ES-I3 (cell line): Measurements from ENCODE around the gene TPRN.

Experiments used
- H3K36me3 ChIP-seq: 2 replicates; pipeline ENCODE4 v1.6.1; 2013; ENCODE audit warnings: mild to moderate bottlenecking, low read length, control low read depth, moderate library complexity; ENCODE audit not compliant: insufficient read depth
- H3K4me1 ChIP-seq: 2 replicates; pipeline ENCODE4 v1.6.1; 2013; ENCODE audit warnings: mild to moderate bottlenecking, control low read depth, low read length; ENCODE audit not compliant: insufficient read depth
- H3K9ac ChIP-seq: 2 replicates; pipeline ENCODE4 v1.6.1; 2013; ENCODE audit warnings: low read depth, mild to moderate bottlenecking, low read length, moderate library complexity
- H3K9me3 ChIP-seq: 2 replicates; pipeline ENCODE4 v1.6.1; 2013; ENCODE audit warnings: mild to moderate bottlenecking, low read length, moderate library complexity; ENCODE audit not compliant: control insufficient read depth, insufficient read depth

The TPRN gene

DNA sequence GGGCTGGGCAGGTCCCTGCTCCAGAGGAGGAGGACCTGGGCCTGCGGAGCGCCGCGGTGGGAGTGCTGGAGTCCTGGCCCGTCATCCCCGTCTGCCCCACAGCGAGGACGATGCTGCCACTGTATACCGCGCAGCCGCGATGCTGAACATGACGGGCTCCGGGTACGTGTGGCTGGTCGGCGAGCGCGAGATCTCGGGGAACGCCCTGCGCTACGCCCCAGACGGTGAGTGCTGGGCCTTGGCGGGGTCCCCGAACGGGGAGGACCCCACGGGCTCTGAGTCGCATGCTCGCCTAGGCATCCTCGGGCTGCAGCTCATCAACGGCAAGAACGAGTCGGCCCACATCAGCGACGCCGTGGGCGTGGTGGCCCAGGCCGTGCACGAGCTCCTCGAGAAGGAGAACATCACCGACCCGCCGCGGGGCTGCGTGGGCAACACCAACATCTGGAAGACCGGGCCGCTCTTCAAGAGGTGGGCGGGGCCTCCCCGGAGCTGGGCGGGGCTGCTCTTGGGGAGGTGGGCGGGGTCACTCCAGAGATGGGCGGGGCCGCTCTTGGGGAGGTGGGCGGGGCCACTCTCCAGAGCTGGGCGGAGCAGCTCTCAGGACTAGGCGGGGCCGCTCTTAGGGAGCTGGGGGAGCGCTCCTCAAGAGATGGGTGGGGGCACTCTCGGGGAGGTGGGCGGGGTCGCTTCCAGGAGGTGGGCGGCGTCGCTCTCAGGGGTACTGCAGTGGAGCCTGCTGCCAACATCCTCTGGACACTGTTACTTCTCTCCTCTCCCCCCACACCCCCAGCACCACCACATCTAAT is 43.8 kb downstream of the TPRN start:
- H3K36me3 ChIP-seq, result no peaks in the 10 kb centered on the region

DNA sequence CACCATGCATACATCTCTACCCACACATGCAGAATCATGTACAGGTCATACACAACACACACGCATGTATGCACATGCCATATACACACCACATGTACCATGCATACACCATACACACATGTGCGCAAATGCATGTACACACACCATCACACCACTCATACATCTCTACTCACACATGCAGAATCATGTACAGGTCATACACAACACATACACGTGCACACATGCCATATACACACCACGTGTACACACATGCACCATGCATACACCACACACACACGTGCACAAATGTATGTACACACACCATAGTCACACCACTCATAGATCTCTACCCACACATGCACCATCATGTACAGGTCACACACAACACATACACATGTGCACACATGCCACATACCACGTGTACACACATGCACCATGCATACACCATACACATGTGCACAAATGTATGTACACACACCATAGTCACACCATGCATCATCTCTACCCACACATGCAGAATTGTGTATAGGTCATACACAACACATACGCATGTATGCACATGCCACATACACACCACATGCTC is 47.6 kb downstream of the TPRN start:
- Histone ChIP-seq H3K9me3 (no peaks in the 10 kb centered on the region), H3K9ac (no peak overlapping the region), H3K4me1 (peaks cover 5% of the 10 kb centered on the region; the same call in 1 of the 2 replicates), H3K36me3 (no peaks in the 10 kb centered on the region)

More for the DNA sequence above, 43.8 kb downstream of the TPRN start:
- Histone ChIP-seq H3K9me3 (no peaks in the 10 kb centered on the region), H3K9ac (peak overlapping the region; percentile 3; the same call in 1 of the 2 replicates), H3K4me1 (no peaks in the 10 kb centered on the region)

DNA sequence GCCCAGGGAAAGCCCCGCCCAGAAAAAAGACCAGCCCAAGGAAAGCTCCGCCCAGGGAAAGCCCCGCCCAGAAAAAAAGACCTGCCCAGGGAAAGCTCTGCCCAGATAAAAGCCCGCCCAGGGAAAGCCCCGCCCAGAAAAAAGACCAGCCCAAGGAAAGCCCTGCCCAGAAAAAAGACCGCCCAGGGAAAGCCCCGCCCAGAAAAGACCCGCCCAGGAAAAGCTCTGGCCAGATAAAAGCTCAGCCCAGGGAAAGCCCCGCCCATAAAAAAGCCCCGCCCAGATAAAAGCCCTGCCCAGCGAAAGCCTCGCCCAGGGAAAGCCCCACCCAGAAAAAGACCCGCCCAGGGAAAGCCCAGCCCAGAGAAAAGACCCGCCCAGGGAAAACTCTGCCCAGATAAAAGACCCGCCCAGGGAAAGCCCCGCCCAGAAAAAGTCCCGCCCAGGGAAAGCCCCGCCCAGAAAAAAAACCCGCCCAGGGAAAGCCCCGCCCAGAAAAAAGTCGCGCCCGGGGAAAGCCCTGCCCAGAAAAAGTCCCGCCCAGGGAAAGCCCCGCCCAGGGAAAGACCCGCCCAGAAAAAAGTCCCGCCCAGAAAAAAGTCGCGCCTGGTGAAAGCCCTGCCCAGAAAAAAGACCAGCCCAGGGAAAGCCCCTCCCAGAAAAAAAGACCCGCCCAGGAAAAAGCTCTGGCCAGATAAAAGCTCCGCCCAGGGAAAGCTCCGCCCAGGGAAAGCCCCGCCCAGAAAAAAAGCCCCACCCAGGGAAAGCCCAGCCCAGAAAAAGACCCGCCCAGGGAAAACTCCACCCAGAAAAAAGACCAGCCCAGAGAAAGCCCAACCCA is 49.7 kb downstream of the TPRN start:
- Histone ChIP-seq H3K36me3 (no peaks in the 10 kb centered on the region), H3K4me1 (peaks cover 5% of the 10 kb centered on the region; the same call in 1 of the 2 replicates), H3K9ac (no peak overlapping the region), H3K9me3 (no peaks in the 10 kb centered on the region)

DNA sequence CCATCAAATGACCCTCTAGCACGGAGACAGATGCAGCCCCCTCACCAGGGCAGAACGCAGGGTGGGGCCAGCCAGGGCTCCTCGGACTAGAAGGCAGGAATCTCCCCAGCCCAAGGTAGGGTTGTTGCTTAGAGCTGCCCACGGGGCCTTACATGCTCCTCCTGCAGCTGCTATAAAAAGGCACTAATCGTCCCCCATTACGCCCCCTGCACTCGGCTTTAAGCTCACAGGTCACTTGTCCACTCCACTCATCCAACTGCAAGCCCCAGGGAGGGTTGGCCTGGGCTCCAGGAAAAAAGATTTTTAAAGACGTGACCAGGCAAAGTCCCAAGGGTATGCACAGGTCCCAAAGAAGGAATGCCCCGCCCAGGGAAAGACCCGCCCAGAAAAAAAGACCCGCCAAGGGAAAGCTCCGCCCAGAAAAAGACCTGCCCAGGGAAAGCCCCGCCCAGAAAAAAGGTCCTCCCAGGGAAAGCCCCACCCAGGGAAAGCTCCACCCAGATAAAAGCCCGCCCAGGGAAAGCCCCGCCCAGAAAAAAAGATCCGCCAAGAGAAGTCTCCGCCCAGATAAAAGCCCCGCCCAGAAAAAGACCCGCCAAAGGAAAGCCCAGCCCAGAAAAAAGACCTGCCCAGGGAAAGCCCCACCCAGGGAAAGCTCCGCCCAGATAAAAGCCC is 50.5 kb downstream of the TPRN start:
- no peaks in the 10 kb centered on the region for H3K9me3 ChIP-seq
- no peaks in the 10 kb centered on the region for H3K36me3 ChIP-seq
- peak overlapping the region; percentile 38; the same call in 1 of the 2 replicates for H3K9ac ChIP-seq
- peaks cover 5% of the 10 kb centered on the region; the same call in 1 of the 2 replicates for H3K4me1 ChIP-seq

DNA sequence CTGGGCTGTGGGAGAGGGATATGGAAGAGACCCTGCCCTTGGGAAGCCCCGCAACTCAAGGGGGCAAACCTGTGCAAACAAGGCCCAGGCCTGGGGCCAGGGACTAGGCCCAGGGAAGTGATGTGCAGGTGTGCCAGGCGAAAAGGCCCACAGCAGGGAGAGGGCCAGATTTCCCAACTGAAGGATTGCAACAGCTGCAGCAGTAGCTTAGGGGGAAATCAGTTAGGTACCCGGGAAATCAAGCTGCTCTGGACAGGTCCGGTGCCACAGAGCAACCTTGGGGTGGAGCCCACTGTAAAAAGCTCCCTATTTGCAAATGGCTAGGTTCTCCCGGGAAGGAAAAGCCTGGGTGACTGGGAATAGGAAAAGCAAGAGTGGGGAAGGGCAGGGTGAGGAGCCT is 51.2 kb downstream of the TPRN start:
- H3K9ac ChIP-seq, result no peak overlapping the region

DNA sequence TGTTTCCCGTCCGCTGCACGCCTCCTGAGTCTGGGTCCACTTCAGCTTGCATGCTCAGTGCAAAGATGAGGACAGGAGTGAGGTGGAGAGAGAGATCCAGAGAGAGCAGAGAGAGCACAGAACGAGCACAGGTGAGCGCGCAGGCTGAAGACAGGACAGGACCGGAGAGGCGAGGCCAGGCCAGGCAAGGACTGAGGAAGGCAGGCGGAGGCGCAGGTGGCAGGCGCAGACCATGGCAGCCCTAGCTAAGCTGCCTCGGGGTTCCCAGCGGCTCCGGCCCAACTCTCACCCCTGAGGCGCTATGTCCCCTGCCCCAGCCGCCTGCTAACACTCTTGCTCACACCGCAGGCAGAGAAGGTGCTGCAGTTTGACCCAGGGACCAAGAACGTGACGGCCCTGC is 51.9 kb downstream of the TPRN start:
- H3K9me3 ChIP-seq, result no peaks in the 10 kb centered on the region
- H3K36me3 ChIP-seq, result no peaks in the 10 kb centered on the region
- no peak overlapping the region for H3K9ac ChIP-seq
- peaks cover 5% of the 10 kb centered on the region; the same call in 1 of the 2 replicates for H3K4me1 ChIP-seq

More for the DNA sequence above, 51.2 kb downstream of the TPRN start:
- no peaks in the 10 kb centered on the region for H3K9me3 ChIP-seq
- H3K4me1 ChIP-seq, result peaks cover 5% of the 10 kb centered on the region; the same call in 1 of the 2 replicates
- no peaks in the 10 kb centered on the region for H3K36me3 ChIP-seq

DNA sequence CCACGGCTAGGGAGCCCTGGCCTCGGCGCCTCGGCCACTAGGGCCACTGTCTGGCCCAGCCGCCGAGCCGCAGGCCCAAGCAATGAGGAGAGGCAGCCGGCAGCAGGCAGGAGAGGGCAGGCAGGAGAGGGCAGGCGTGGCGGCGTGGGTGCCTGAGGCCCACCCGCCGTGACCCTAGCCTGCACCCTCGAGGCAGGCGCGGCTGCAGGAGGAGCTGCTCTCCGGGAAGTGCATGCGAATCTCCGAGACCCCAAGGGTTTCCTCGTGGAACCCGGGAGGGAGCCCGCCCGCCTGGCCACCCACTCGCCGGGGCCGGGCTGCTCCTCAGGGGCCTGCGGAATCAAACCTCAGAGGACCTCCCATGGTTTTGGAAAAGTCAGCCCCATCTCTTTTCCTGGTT is 52.3 kb downstream of the TPRN start:
- peaks cover 5% of the 10 kb centered on the region; the same call in 1 of the 2 replicates for H3K4me1 ChIP-seq

DNA sequence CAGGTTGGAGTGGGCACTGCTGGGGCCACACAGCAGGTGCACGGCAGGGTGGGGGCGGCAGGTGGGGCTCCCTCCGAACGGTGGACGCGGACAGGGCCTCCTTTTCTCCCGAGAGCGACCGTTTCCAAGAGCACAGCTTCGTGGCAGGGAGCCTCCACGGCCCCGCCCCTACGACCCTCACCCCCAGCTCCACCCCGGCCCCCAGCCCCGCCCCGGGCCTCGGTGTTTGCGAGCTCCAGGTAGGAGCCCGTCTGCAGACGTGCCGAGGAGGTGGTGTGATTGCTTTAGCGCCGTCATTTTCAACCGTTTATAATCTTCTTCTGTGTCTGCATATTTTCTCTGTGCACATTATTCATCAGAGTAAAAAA is 52.8 kb downstream of the TPRN start:
- H3K9me3 ChIP-seq, result no peaks in the 10 kb centered on the region
- H3K4me1 ChIP-seq, result peaks cover 5% of the 10 kb centered on the region; the same call in 1 of the 2 replicates
- H3K9ac ChIP-seq, result no peak overlapping the region
- H3K36me3 ChIP-seq, result no peaks in the 10 kb centered on the region

More for the DNA sequence above, 52.3 kb downstream of the TPRN start:
- Histone ChIP-seq H3K9ac (no peak overlapping the region), H3K9me3 (no peaks in the 10 kb centered on the region), H3K36me3 (no peaks in the 10 kb centered on the region)

DNA sequence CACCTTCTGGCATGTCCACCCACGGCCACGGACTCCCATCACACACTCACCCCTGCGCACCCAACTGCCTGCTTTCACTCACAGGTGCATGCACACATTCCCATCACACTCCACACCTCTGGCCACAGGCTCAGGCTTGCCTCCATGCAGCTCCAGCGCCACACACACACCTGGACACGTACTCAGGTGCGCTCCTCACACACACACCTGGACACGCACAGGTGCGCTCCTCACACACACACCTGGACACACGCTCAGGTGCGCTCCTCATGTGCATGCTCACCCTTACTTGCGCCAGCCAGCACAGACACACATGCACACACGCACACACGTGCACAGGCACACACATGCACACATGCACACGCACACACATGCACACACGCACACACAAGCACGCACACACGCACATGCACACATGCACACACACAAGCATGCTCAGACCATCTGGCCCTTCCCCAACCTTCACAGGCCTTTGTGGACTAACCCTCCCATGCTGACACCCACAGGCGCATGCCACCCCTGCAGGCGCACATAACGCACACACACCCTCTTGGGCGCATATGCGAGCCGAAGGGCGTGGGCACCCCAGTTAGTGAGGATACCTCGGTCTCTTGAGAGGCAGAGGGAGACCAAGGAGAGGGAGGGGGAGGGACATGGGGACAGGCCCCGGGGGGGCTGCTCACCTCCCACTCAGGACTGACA is 53.3 kb downstream of the TPRN start:
- H3K36me3 ChIP-seq, result no peaks in the 10 kb centered on the region
- no peak overlapping the region for H3K9ac ChIP-seq
- H3K9me3 ChIP-seq, result no peaks in the 10 kb centered on the region
- H3K4me1 ChIP-seq, result peaks cover 5% of the 10 kb centered on the region; the same call in 1 of the 2 replicates

DNA sequence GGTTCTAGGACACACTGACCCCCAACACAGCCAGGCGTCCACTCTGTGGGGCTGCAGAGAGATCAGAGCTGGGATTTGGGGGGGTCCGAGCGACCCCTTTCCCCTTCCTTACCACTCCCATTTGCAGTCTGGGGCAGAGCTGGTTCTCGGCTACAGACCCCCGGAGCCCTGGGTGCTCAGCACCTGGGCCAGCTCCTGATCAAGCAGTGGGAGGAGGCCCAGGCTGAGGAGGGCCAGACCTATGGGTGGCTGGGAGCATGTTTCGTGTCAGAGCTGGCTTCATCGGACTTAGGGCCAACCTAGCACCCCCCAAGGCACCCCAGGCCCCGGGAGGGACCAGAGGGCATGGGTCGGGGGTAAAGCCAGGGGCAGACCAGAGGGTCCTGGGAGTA is 54.0 kb downstream of the TPRN start:
- no peaks in the 10 kb centered on the region for H3K9me3 ChIP-seq
- no peaks in the 10 kb centered on the region for H3K36me3 ChIP-seq
- peaks cover 5% of the 10 kb centered on the region; the same call in 1 of the 2 replicates for H3K4me1 ChIP-seq
- H3K9ac ChIP-seq, result no peak overlapping the region

DNA sequence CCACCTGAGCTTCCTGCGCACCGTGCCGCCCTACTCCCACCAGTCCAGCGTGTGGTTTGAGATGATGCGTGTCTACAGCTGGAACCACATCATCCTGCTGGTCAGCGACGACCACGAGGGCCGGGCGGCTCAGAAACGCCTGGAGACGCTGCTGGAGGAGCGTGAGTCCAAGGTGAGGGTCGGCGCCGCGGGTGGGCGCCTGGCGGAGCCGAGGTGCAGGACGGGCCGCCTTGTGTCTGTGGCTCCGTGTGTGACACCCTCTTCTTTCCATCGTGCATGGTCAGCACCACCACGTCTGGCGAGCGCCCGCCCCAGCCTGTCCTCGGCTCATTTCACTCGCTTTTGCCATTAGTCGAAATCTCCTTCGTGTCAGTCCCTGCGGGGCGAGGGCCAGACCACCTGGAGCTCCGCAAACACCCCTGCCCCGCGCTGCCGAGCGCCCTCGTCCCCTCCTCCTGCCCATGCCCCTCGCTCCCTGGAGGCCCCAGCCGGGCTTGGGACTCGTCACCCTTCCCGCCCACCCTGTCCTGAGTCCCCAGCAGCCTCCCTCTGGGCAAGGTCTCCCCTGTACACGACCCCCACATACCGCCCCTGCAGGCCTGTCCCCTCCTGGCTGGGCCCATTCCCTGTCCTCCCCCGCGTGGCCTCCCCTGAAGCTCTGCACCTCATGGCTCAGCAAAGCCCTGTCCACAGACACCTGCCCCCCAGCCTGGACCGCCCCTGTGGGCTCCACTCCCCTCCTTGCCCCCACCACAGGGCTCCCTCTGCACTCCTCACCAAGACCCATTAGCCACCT is 54.6 kb downstream of the TPRN start:
- H3K4me1 ChIP-seq, result peaks cover 5% of the 10 kb centered on the region; the same call in 1 of the 2 replicates
- H3K9ac ChIP-seq, result no peak overlapping the region
- H3K36me3 ChIP-seq, result no peaks in the 10 kb centered on the region
- no peaks in the 10 kb centered on the region for H3K9me3 ChIP-seq

DNA sequence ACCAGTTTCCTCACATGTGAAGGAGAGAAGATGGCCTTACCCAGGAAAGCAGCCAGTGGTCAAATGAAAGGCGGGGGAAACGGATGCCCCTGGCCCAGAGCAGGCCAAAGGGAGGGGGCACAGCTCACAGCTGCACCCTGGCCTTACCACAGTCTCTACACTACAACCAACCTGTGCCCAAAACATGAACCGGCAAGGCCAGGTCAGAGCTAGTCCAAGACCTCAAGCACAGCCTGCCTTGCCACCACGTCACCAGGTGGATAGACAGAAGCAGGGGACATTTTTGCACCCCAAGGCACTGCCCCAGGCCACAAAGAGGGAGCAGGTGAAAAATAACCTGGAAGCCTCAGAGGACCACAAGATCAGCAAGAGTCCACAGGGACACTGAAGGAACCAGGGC is 57.1 kb downstream of the TPRN start:
- Histone ChIP-seq H3K36me3 (no peaks in the 10 kb centered on the region), H3K4me1 (no peaks in the 10 kb centered on the region; the same call in 1 of the 2 replicates), H3K9me3 (no peaks in the 10 kb centered on the region), H3K9ac (no peak overlapping the region)
